PFSK-1 (cell line): ENCODE results near the gene IL17F.

Experiments
- FOXP2 ChIP-seq: optimal IDR thresholded peaks from 2 replicates; pipeline ENCODE3; 2011; ENCODE audit warnings: borderline replicate concordance, control low read depth, inconsistent platforms; ENCODE audit not compliant: insufficient read depth; ENCODE audit errors: extremely low read length, extremely low read depth
- POLR2AphosphoS5 ChIP-seq: IDR thresholded peaks from 2 replicates; pipeline ENCODE4 v1.6.1; 2012; ENCODE audit warnings: low read depth, mild to moderate bottlenecking, control low read depth, low read length, moderate library complexity
- SIN3A ChIP-seq: IDR thresholded peaks from 2 replicates; pipeline ENCODE4 v1.6.1; 2012; ENCODE audit warnings: mild to moderate bottlenecking, low read length, moderate library complexity, borderline replicate concordance; ENCODE audit not compliant: insufficient read depth
- TAF1 ChIP-seq: IDR thresholded peaks from 2 replicates; pipeline ENCODE4 v1.6.1; 2012; ENCODE audit warnings: low read length, control low read depth, borderline replicate concordance; ENCODE audit not compliant: insufficient read depth
- TF ChIP-seq, protein P1 (sequence below), 2 experiments: IDR thresholded peaks; 2 replicates each; pipeline versions ENCODE4 v1.6.1 to v1.8.0; 2011 to 2012; ENCODE audit warnings: low read depth in 2 of 2, low read length in 2 of 2, control low read depth in 1 of 2, inconsistent platforms in 1 of 2, mild to moderate bottlenecking in 1 of 2, moderate library complexity in 1 of 2; ENCODE audit not compliant: insufficient read depth in 1 of 2

DNA sequence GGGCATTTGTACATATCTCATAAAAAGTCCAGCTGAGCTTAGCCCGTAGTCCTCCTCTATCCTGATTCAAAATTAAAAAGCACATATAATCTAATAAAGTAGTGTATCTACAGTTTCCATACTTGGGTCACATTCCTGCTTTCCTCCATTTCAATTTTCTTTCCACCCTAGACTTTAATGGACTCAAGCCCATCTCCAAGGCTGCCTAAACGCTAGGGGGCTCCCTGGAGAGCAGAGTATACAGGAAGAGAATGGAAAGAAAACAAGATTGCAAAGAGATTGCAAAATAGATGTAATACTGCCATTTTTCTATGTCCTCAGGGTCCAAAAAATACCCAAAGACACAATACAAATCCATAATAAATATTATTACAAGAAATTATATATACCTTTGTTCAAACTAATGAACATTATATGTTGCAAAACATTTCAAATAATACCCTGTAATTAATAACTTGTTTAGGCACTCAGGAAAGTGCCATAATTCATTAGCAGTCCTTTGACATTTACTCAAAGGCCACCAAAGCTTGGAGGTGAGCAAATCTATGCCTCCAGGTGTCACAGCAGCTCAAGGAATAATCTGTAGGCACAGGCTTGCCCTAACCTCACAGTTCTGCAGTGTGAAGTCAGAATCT lies 42.6 kb upstream of the IL17F start:
- TF ChIP-seq, protein P1, sequence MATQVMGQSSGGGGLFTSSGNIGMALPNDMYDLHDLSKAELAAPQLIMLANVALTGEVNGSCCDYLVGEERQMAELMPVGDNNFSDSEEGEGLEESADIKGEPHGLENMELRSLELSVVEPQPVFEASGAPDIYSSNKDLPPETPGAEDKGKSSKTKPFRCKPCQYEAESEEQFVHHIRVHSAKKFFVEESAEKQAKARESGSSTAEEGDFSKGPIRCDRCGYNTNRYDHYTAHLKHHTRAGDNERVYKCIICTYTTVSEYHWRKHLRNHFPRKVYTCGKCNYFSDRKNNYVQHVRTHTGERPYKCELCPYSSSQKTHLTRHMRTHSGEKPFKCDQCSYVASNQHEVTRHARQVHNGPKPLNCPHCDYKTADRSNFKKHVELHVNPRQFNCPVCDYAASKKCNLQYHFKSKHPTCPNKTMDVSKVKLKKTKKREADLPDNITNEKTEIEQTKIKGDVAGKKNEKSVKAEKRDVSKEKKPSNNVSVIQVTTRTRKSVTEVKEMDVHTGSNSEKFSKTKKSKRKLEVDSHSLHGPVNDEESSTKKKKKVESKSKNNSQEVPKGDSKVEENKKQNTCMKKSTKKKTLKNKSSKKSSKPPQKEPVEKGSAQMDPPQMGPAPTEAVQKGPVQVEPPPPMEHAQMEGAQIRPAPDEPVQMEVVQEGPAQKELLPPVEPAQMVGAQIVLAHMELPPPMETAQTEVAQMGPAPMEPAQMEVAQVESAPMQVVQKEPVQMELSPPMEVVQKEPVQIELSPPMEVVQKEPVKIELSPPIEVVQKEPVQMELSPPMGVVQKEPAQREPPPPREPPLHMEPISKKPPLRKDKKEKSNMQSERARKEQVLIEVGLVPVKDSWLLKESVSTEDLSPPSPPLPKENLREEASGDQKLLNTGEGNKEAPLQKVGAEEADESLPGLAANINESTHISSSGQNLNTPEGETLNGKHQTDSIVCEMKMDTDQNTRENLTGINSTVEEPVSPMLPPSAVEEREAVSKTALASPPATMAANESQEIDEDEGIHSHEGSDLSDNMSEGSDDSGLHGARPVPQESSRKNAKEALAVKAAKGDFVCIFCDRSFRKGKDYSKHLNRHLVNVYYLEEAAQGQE (IDR thresholded peaks at IDR 0.05; ENCODE audit: insufficient read depth in 1 of 2, low read depth in 2 of 2, low read length in 2 of 2): no peak
- no peak for TF ChIP-seq SIN3A
- no peak for TF ChIP-seq POLR2AphosphoS5
- TF ChIP-seq FOXP2: no peak
- no peak for TF ChIP-seq TAF1
